GM18498 (cell line): ENCODE data around the gene CELF2.
A peak's percentile ranks its signal among the peaks of the same experiment; 100 is the strongest.
"Not testable (repeated sequence)": the region's sequence is repeated elsewhere in the genome, so short reads cannot be mapped to it uniquely, and the experiment has no call there.

Experiments used
- ATAC-seq: cut with Tn5 transposase; IDR thresholded peaks from one replicate; pipeline ENCODE4 v1.9.1; 2021; ENCODE audit warnings: mild to moderate bottlenecking, moderate library complexity; ENCODE audit not compliant: unreplicated experiment

Gene CELF2

GRCh38 chr10:11168423-11169090, 150.9 kb downstream of the CELF2 start:
- no peak for ATAC-seq

- no peak for ATAC-seq
Measured at GRCh38 chr10:11169976-11170375, 152.3 kb downstream of the CELF2 start.

- no peak for ATAC-seq
Measured at GRCh38 chr10:11170574-11170973, 152.9 kb downstream of the CELF2 start.

GRCh38 chr10:11170993-11171851, 153.6 kb downstream of the CELF2 start:
- peak; percentile 35 for ATAC-seq

GRCh38 chr10:11173042-11173441, 155.4 kb downstream of the CELF2 start:
- no peak for ATAC-seq

- peak; percentile 38 for ATAC-seq
Measured at GRCh38 chr10:11175823-11176243, 158.2 kb downstream of the CELF2 start.

GRCh38 chr10:11176746-11177145, 159.1 kb downstream of the CELF2 start:
- peak; percentile 15 for ATAC-seq

GRCh38 chr10:11177381-11177780, 159.7 kb downstream of the CELF2 start:
- no peak for ATAC-seq

- no peak for ATAC-seq
Measured at GRCh38 chr10:11177926-11178471, 160.3 kb downstream of the CELF2 start.

GRCh38 chr10:11178606-11179515, 161.2 kb downstream of the CELF2 start:
- ATAC-seq: peak; percentile 83

- no peak for ATAC-seq
Measured at GRCh38 chr10:11179516-11180105, 161.9 kb downstream of the CELF2 start.

- peak; percentile 23 for ATAC-seq
Measured at GRCh38 chr10:11180228-11180627, 162.6 kb downstream of the CELF2 start.

- ATAC-seq: no peak
Measured at GRCh38 chr10:11181978-11182377, 164.3 kb downstream of the CELF2 start.

- ATAC-seq: no peak
Measured at GRCh38 chr10:11183015-11183414, 165.3 kb downstream of the CELF2 start.

- ATAC-seq: no peak
Measured at GRCh38 chr10:11184093-11184492, 166.4 kb downstream of the CELF2 start.

GRCh38 chr10:11185128-11185665, 167.5 kb downstream of the CELF2 start:
- ATAC-seq: not testable (repeated sequence)

GRCh38 chr10:11186374-11186773, 168.7 kb downstream of the CELF2 start:
- ATAC-seq: no peak

GRCh38 chr10:11189582-11190376, 172.1 kb downstream of the CELF2 start:
- ATAC-seq: no peak

- ATAC-seq: no peak
Measured at GRCh38 chr10:11191190-11191589, 173.5 kb downstream of the CELF2 start.
